Activated B cell treated with CpG ODN at 0.5 μM for 24 hours (primary cell): ENCODE measurements around the gene GHR. TPM values are rescaled to one million over a fixed set of nuclear protein-coding genes. Genes with fewer than 3 reads are reported as not detected.

ENCODE experiments used
- ATAC-seq: fragments of 200-7000 bp; cut with Tn5 transposase; one replicate; pipeline ENCODE4 v1.10.0; 2021; ENCODE audit warnings: low read depth, mild to moderate bottlenecking, moderate library complexity
- CTCF ChIA-PET: fragments of 350-600 bp; sonication (Branson Sonifier 250); formaldehyde crosslinking; loops from one replicate; lab custom pipeline; 2021; ENCODE audit warnings: antibody characterized with exemption; lab: Charles Lee
- POLR2A ChIA-PET: fragments of 350-600 bp; sonication (Branson Sonifier 250); formaldehyde crosslinking; loops from one replicate; lab custom pipeline; 2021; ENCODE audit warnings: antibody characterized with exemption; lab: Charles Lee
- DNase-seq: peaks from one replicate; pipeline ENCODE4 v3.0.0; 2022
- H3K27ac Mint-ChIP-seq: one replicate; pipeline ENCODE4 v1.8.0; 2020; ENCODE audit warnings: mixed read lengths
- H3K27me3 Mint-ChIP-seq: one replicate; pipeline ENCODE4 v1.8.0; 2021; ENCODE audit warnings: mixed read lengths
- H3K36me3 Mint-ChIP-seq: one replicate; pipeline ENCODE4 v1.8.0; 2021; ENCODE audit warnings: low read depth, mixed read lengths
- H3K4me1 Mint-ChIP-seq: one replicate; pipeline ENCODE4 v1.8.0; 2021; ENCODE audit warnings: mixed read lengths
- H3K4me3 Mint-ChIP-seq: one replicate; pipeline ENCODE4 v1.8.0; 2020; ENCODE audit warnings: mild to moderate bottlenecking, mixed read lengths
- H3K9me3 Mint-ChIP-seq: one replicate; pipeline ENCODE4 v1.8.0; 2020; ENCODE audit warnings: mixed read lengths
- intact Hi-C: fragments of 100-400 bp; cut with micrococcal nuclease; formaldehyde crosslinking; loops from one replicate; pipeline ENCODE4 v1.15.1; 2024
- total RNA-seq: library from RNA; stranded (reverse); gene quantifications from 2 replicates; pipeline ENCODE4 v1.2.3, GENCODE V29; 2022
- TF ChIP-seq, protein P1 (sequence below): fragments of 200-600 bp; IDR thresholded peaks from one replicate; pipeline ENCODE4 v1.8.0; 2022; ENCODE audit warnings: antibody characterized with exemption, mild to moderate bottlenecking

Gene GHR
- total RNA-seq, 1 donor from 2014 or later = not detected

- H3K27ac Mint-ChIP-seq = no peak overlapping the region
- H3K4me3 Mint-ChIP-seq = no peak overlapping the region
- no peak for ATAC-seq
- H3K36me3 Mint-ChIP-seq = no peaks in the 10 kb centered on the region
- TF ChIP-seq, protein P1, sequence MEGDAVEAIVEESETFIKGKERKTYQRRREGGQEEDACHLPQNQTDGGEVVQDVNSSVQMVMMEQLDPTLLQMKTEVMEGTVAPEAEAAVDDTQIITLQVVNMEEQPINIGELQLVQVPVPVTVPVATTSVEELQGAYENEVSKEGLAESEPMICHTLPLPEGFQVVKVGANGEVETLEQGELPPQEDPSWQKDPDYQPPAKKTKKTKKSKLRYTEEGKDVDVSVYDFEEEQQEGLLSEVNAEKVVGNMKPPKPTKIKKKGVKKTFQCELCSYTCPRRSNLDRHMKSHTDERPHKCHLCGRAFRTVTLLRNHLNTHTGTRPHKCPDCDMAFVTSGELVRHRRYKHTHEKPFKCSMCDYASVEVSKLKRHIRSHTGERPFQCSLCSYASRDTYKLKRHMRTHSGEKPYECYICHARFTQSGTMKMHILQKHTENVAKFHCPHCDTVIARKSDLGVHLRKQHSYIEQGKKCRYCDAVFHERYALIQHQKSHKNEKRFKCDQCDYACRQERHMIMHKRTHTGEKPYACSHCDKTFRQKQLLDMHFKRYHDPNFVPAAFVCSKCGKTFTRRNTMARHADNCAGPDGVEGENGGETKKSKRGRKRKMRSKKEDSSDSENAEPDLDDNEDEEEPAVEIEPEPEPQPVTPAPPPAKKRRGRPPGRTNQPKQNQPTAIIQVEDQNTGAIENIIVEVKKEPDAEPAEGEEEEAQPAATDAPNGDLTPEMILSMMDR = no peak
- intact Hi-C loops = no loop called here
- H3K9me3 Mint-ChIP-seq = no peaks in the 10 kb centered on the region
- CTCF ChIA-PET = no interaction called here
- POLR2A ChIA-PET = no interaction called here
- no peaks in the 10 kb centered on the region for H3K4me1 Mint-ChIP-seq
- DNase-seq = no peak
- H3K27me3 Mint-ChIP-seq = peaks cover 8% of the 10 kb centered on the region
Observed at GRCh38 chr5:42648036-42648435, 224.8 kb downstream of the GHR start.

DNA sequence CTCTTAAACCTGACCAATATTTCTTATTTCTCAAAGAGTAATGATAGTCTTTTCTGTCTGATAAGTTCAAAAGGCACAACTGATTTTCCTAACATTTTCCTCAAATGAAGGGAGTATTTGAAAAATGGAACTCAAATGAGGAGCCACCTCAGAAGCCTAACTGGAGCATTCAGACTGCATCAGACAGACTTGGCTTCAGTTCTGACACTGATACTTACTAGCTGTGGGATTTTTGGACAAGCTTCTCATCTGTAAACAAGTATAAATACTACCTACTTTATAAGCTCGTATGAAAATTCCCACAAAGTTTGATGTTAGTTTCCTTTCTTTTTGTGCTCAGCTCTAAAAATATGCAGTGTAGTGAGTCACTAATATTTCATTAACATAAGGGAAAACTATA lies 225.7 kb downstream of the GHR start:
- ChIA-PET CTCF (no interaction called here), POLR2A (no interaction called here)
- DNase-seq (no peak), ATAC-seq (no peak)
- no peaks in the 10 kb centered on the region for H3K9me3 Mint-ChIP-seq
- no peak overlapping the region for H3K27ac Mint-ChIP-seq
- H3K4me1 Mint-ChIP-seq = no peaks in the 10 kb centered on the region
- TF ChIP-seq, protein P1 = no peak
- no peak overlapping the region for H3K4me3 Mint-ChIP-seq
- H3K27me3 Mint-ChIP-seq = peaks cover 5% of the 10 kb centered on the region
- no peaks in the 10 kb centered on the region for H3K36me3 Mint-ChIP-seq
- intact Hi-C loops = no loop called here

DNA sequence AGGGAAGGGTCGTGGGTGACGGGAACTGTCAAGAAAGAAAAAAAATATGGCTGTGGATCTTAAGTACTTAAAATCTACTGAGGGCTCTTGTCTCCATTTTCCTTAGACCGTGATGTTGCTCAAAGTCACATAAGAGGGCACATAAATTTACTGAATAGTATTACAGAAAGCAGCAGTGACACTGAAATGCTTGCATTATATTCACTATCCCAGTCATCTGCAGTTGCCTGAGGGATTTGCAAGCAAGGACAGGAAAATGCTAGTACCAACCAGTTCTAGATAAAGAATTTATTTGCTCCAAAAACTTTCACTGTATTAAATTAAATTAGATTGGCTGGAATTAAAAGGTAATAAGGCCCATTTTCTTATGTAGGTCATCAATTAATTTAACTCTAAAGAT lies 226.8 kb downstream of the GHR start:
- CTCF ChIA-PET = interaction anchor here (0.7 kb wide), 1 partner anchor 84 kb away, joined by 3 read pairs; no protein-coding TSS in a partner anchor
- Mint-ChIP-seq H3K27me3 (no peaks in the 10 kb centered on the region), H3K36me3 (no peaks in the 10 kb centered on the region), H3K9me3 (no peaks in the 10 kb centered on the region), H3K4me3 (no peak overlapping the region), H3K27ac (no peak overlapping the region), H3K4me1 (no peaks in the 10 kb centered on the region)
- TF ChIP-seq, protein P1 = no peak
- intact Hi-C loops = no loop called here
- DNase-seq (no peak), ATAC-seq (no peak)
- POLR2A ChIA-PET = no interaction called here

- H3K4me3 Mint-ChIP-seq = no peak overlapping the region
- intact Hi-C loops = no loop called here
- H3K9me3 Mint-ChIP-seq = no peaks in the 10 kb centered on the region
- TF ChIP-seq, protein P1 = no peak
- DNase-seq (no peak), ATAC-seq (no peak)
- ChIA-PET POLR2A (no interaction called here), CTCF (no interaction called here)
- H3K27ac Mint-ChIP-seq = no peak overlapping the region
- H3K36me3 Mint-ChIP-seq = no peaks in the 10 kb centered on the region
- H3K27me3 Mint-ChIP-seq = no peaks in the 10 kb centered on the region
- peaks cover 7% of the 10 kb centered on the region for H3K4me1 Mint-ChIP-seq
Observed at GRCh38 chr5:42653705-42654104, 230.5 kb downstream of the GHR start.

- no peaks in the 10 kb centered on the region for H3K36me3 Mint-ChIP-seq
- peaks cover 5% of the 10 kb centered on the region for H3K27me3 Mint-ChIP-seq
- peaks cover 7% of the 10 kb centered on the region for H3K4me1 Mint-ChIP-seq
- DNase-seq = no peak
- H3K27ac Mint-ChIP-seq = no peak overlapping the region
- ChIA-PET POLR2A (no interaction called here), CTCF (no interaction called here)
- no peaks in the 10 kb centered on the region for H3K9me3 Mint-ChIP-seq
- ATAC-seq = no peak
- TF ChIP-seq, protein P1 = no peak
- intact Hi-C loops = loop anchor here (5.0 kb wide), 1 partner anchor 797 kb away; no protein-coding TSS in a partner anchor
- H3K4me3 Mint-ChIP-seq = no peak overlapping the region
Observed at GRCh38 chr5:42654645-42655044, 231.4 kb downstream of the GHR start.
